ENCODE results near the gene NBPF6. TPM values are rescaled to one million over a fixed set of nuclear protein-coding genes. Genes with fewer than 3 reads are reported as not detected.
"Not testable (repeated sequence)": the region's sequence is repeated elsewhere in the genome, so short reads cannot be mapped to it uniquely, and the experiment has no call there.

NBPF6 gene
- polyA plus RNA-seq, 1 of the 3 experiments (the other 2 are of a cell fraction), result not detected

DNA sequence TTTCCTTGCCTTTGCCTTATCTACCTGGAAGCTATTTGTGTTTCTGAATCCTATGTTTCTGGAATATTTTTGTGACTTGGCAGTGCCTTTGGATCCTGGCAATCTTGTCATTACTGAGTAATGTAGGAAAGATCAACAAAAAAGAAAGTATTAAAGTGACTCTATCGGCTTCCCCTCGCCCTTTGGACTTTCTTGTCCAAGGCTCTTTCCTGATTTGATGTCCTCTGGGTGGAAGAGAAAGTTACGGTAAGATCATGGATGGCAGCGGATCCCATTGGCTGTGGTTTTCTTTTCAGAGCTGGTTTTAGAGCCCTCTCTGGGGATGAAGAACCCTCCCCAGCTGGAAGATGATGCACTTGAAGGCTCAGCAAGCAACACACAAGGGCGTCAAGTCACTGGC lies 17.0 kb downstream of the NBPF6 start:
- WGBS (ENCODE audit: low lambda C conversion rate), result 32% methylated on average over 3 of the region's 5 CpGs
- H3K9me2 ChIP-seq; H3K9me3 ChIP-seq; H3K4me1 ChIP-seq (ENCODE audit: control insufficient read depth in 1 of 2, insufficient read depth in 2 of 2, low read depth in 1 of 2, low read length in 1 of 2); H2AFZ ChIP-seq (ENCODE audit: low read depth); H3K27me3 ChIP-seq (ENCODE audit: insufficient read depth); H3F3A ChIP-seq (replicated peaks; ENCODE audit: insufficient read depth); POLR2A ChIA-PET; H3K4me2 ChIP-seq; DNase-seq; H3K27ac ChIP-seq (ENCODE audit: low read depth in 2 of 2, low read length in 1 of 2); CTCF ChIA-PET; H3K36me3 ChIP-seq (replicated peaks in 1 of 2; ENCODE audit: control insufficient read depth in 1 of 2, insufficient read depth in 2 of 2, low read length in 1 of 2); H3K79me2 ChIP-seq (ENCODE audit: insufficient read depth); H4K20me1 ChIP-seq (ENCODE audit: insufficient read depth); H3K9ac ChIP-seq; H3K4me3 ChIP-seq (ENCODE audit: low read depth in 2 of 2, low read length in 1 of 2): not testable (repeated sequence)

DNA sequence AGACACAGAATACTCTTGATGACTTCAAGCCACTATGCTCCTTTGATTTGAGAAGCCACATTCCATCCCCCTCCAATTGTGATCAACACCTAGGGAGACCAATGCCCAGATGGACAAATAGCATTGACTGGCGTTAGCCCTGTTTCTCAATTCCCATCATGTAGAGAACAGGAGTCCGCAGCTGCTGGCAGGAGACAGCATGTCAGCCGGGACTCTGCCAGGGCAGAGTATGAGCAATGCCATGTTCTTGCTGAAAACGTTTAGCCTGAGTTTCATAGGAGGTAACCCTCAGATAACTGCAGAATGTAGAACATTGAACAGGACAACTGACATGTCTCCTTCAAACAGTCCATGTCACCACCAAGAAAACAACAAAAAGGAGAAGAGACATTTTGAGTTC lies 20.6 kb downstream of the NBPF6 start:
- H3K4me1 ChIP-seq (ENCODE audit: control insufficient read depth in 1 of 2, insufficient read depth in 2 of 2, low read depth in 1 of 2, low read length in 1 of 2); DNase-seq: not testable (repeated sequence)

DNA sequence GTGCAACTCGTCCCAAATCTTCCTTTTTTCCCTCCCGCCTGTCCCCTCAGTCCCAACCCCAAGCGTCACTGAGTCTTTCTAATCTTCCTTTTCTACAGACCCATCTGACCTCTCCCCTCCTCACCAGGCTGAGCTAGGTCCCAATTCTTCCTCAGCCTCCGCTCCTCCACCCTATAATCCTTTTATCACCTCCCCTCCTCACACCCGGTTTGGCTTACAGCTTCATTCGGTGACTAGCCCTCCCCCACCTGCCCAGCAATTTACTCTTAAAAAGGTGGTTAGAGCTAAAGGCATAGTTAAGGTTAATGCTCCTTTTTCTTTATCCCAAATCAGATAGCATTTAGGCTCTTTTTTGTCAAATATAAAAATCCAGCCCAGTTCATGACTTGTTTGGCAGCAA lies 24.4 kb downstream of the NBPF6 start:
- H3K36me3 ChIP-seq (replicated peaks in 1 of 2; ENCODE audit: control insufficient read depth in 1 of 2, insufficient read depth in 2 of 2, low read length in 1 of 2); CTCF ChIA-PET; H3K79me2 ChIP-seq (ENCODE audit: insufficient read depth); H3K4me3 ChIP-seq (ENCODE audit: low read depth in 2 of 2, low read length in 1 of 2); H3F3A ChIP-seq (replicated peaks; ENCODE audit: insufficient read depth); POLR2A ChIA-PET; H3K9me2 ChIP-seq; H3K27ac ChIP-seq (ENCODE audit: low read depth in 2 of 2, low read length in 1 of 2); H3K9ac ChIP-seq; DNase-seq; H3K4me2 ChIP-seq; H3K9me3 ChIP-seq; H3K4me1 ChIP-seq (ENCODE audit: control insufficient read depth in 1 of 2, insufficient read depth in 2 of 2, low read depth in 1 of 2, low read length in 1 of 2); H4K20me1 ChIP-seq (ENCODE audit: insufficient read depth); H3K27me3 ChIP-seq (ENCODE audit: insufficient read depth); H2AFZ ChIP-seq (ENCODE audit: low read depth): not testable (repeated sequence)
- 24% methylated on average over 6 of the region's 6 CpGs for WGBS (ENCODE audit: low lambda C conversion rate)

More for the DNA sequence above, 20.6 kb downstream of the NBPF6 start:
- H3K9me3 ChIP-seq; POLR2A ChIA-PET; H3K9ac ChIP-seq; H4K20me1 ChIP-seq (ENCODE audit: insufficient read depth); H3K79me2 ChIP-seq (ENCODE audit: insufficient read depth); H3F3A ChIP-seq (replicated peaks; ENCODE audit: insufficient read depth); H2AFZ ChIP-seq (ENCODE audit: low read depth); CTCF ChIA-PET; H3K9me2 ChIP-seq; H3K27ac ChIP-seq (ENCODE audit: low read depth in 2 of 2, low read length in 1 of 2); H3K4me3 ChIP-seq (ENCODE audit: low read depth in 2 of 2, low read length in 1 of 2); H3K27me3 ChIP-seq (ENCODE audit: insufficient read depth); H3K4me2 ChIP-seq; H3K36me3 ChIP-seq (replicated peaks in 1 of 2; ENCODE audit: control insufficient read depth in 1 of 2, insufficient read depth in 2 of 2, low read length in 1 of 2): not testable (repeated sequence)
- 40% methylated on average over 4 of the region's 4 CpGs for WGBS (ENCODE audit: low lambda C conversion rate)

DNA sequence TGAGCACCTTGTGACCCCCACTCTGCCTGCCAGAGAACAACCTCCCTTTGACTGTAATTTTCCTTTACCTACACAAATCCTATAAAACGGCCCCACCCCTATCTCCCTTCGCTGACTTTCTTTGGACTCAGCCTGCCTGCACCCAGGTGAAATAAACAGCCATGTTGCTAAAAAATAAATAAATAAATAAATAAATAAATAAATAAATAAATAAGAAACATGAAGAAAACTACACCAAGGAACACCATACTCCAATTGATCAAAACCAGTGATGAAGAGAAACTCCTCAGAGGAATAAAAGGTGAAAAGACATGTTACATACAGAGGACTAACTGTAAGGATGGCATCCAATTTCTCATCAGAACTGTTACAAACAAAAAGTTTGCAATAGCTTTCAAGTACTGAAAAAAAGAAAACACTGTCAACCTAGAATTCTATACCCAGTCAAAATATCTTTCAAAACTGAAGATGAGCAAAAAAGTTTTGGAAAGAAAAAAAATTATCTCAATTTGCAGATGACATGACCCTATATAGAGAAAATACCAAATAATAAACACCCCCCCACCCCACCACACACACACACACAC lies 28.4 kb downstream of the NBPF6 start:
- Histone ChIP-seq H3K27me3 (ENCODE audit: insufficient read depth) (no peaks in the 10 kb centered on the region), H2AFZ (ENCODE audit: low read depth) (no peak overlapping the region), H3K79me2 (ENCODE audit: insufficient read depth) (no peaks in the 10 kb centered on the region), H3K4me3 (ENCODE audit: low read depth in 2 of 2, low read length in 1 of 2) (no peak overlapping the region), H3F3A (replicated peaks; ENCODE audit: insufficient read depth) (no peaks in the 10 kb centered on the region), H3K27ac (ENCODE audit: low read depth in 2 of 2, low read length in 1 of 2) (no peak overlapping the region), H3K9me3 (no peaks in the 10 kb centered on the region), H3K4me2 (no peak overlapping the region), H3K9me2 (no peaks in the 10 kb centered on the region), H3K36me3 (replicated peaks in 1 of 2; ENCODE audit: control insufficient read depth in 1 of 2, insufficient read depth in 2 of 2, low read length in 1 of 2) (no peaks in the 10 kb centered on the region), H3K9ac (no peak overlapping the region), H3K4me1 (ENCODE audit: control insufficient read depth in 1 of 2, insufficient read depth in 2 of 2, low read depth in 1 of 2, low read length in 1 of 2) (no peaks in the 10 kb centered on the region), H4K20me1 (ENCODE audit: insufficient read depth) (no peaks in the 10 kb centered on the region)
- ChIA-PET CTCF (no interaction called here), POLR2A (no interaction called here)
- no peak for DNase-seq
- WGBS (ENCODE audit: low lambda C conversion rate), result 16% methylated on average over 2 of the region's 2 CpGs
- TF ChIP-seq NFIC (IDR thresholded peaks at IDR 0.05; ENCODE audit: borderline replicate concordance) (no peak), SIN3A (IDR thresholded peaks at IDR 0.05; ENCODE audit: borderline replicate concordance, low read depth, low read length) (no peak), SMC3 (IDR thresholded peaks at IDR 0.05; ENCODE audit: low read depth, low read length) (no peak), EP300 (IDR thresholded peaks at IDR 0.05; ENCODE audit: borderline replicate concordance in 1 of 2, low read depth in 1 of 2, low read length in 1 of 2) (no peak), RCOR1 (IDR thresholded peaks at IDR 0.05; ENCODE audit: low read length) (no peak), GATA2 (CRISPR knock-in tag; IDR thresholded peaks at IDR 0.05) (no peak), MXI1 (IDR thresholded peaks at IDR 0.05; ENCODE audit: low read depth, low read length) (no peak), RFX5 (IDR thresholded peaks at IDR 0.05; ENCODE audit: low read length) (no peak), TEAD4 (IDR thresholded peaks at IDR 0.05; ENCODE audit: borderline replicate concordance, insufficient read depth) (no peak), GABPA (IDR thresholded peaks at IDR 0.05; ENCODE audit: low read depth) (no peak)
- TF ChIP-seq, protein P1, sequence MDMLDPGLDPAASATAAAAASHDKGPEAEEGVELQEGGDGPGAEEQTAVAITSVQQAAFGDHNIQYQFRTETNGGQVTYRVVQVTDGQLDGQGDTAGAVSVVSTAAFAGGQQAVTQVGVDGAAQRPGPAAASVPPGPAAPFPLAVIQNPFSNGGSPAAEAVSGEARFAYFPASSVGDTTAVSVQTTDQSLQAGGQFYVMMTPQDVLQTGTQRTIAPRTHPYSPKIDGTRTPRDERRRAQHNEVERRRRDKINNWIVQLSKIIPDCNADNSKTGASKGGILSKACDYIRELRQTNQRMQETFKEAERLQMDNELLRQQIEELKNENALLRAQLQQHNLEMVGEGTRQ (IDR thresholded peaks at IDR 0.05; ENCODE audit: borderline replicate concordance, low read depth, low read length), result no peak
- TF ChIP-seq, protein P2, sequence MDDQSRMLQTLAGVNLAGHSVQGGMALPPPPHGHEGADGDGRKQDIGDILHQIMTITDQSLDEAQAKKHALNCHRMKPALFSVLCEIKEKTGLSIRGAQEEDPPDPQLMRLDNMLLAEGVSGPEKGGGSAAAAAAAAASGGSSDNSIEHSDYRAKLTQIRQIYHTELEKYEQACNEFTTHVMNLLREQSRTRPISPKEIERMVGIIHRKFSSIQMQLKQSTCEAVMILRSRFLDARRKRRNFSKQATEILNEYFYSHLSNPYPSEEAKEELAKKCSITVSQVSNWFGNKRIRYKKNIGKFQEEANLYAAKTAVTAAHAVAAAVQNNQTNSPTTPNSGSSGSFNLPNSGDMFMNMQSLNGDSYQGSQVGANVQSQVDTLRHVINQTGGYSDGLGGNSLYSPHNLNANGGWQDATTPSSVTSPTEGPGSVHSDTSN (IDR thresholded peaks at IDR 0.05), result no peak
